HG02642 (cell line): ENCODE measurements around the gene ZNF609.

Experiments
- ATAC-seq: cut with Tn5 transposase; IDR thresholded peaks from one replicate; pipeline ENCODE4 v1.9.1; 2021; ENCODE audit warnings: mild to moderate bottlenecking; ENCODE audit not compliant: unreplicated experiment, poor library complexity

ZNF609 gene

GRCh38 chr15:64535460-64536243 is 75.3 kb downstream of the ZNF609 start:
- no peak for ATAC-seq

- no peak for ATAC-seq
Measured at GRCh38 chr15:64536244-64536836, 76.0 kb downstream of the ZNF609 start.

GRCh38 chr15:64542091-64542490 is 81.7 kb downstream of the ZNF609 start:
- ATAC-seq: no peak

GRCh38 chr15:64544450-64544849 is 84.1 kb downstream of the ZNF609 start:
- ATAC-seq: no peak

GRCh38 chr15:64547275-64547674 is 86.9 kb downstream of the ZNF609 start:
- ATAC-seq: no peak

GRCh38 chr15:64548235-64548634 is 87.9 kb downstream of the ZNF609 start:
- no peak for ATAC-seq

- no peak for ATAC-seq
Measured at GRCh38 chr15:64549860-64550259, 89.5 kb downstream of the ZNF609 start.

GRCh38 chr15:64552281-64552948 is 92.0 kb downstream of the ZNF609 start:
- ATAC-seq: no peak

- no peak for ATAC-seq
Measured at GRCh38 chr15:64558460-64559179, 98.2 kb downstream of the ZNF609 start.

- ATAC-seq: no peak
Measured at GRCh38 chr15:64559243-64559642, 98.9 kb downstream of the ZNF609 start.

GRCh38 chr15:64560501-64560900 is 100.1 kb downstream of the ZNF609 start:
- no peak for ATAC-seq

GRCh38 chr15:64560998-64561397 is 100.6 kb downstream of the ZNF609 start:
- no peak for ATAC-seq

GRCh38 chr15:64562003-64562640 is 101.7 kb downstream of the ZNF609 start:
- ATAC-seq: no peak

GRCh38 chr15:64566102-64566501 is 105.7 kb downstream of the ZNF609 start:
- no peak for ATAC-seq

- ATAC-seq: no peak
Measured at GRCh38 chr15:64566629-64567427, 106.5 kb downstream of the ZNF609 start.

- ATAC-seq: no peak
Measured at GRCh38 chr15:64568765-64569164, 108.4 kb downstream of the ZNF609 start.

- peak; percentile 76 for ATAC-seq
Measured at GRCh38 chr15:64571857-64572291, 111.5 kb downstream of the ZNF609 start.

GRCh38 chr15:64572856-64573255 is 112.5 kb downstream of the ZNF609 start:
- no peak for ATAC-seq

- ATAC-seq: no peak
Measured at GRCh38 chr15:64574301-64575017, 114.1 kb downstream of the ZNF609 start.
